SK-N-MC (cell line): Measurements from ENCODE around the gene PFN1.

Source experiments
- EZH2 ChIP-seq: fragments of 200-600 bp; sonication (generic); IDR thresholded peaks from one replicate; pipeline ENCODE4 v1.6.1; 2017; ENCODE audit warnings: antibody characterized with exemption
- FOXP2 ChIP-seq: optimal IDR thresholded peaks from 2 replicates; pipeline ENCODE3; 2011; ENCODE audit warnings: mild to moderate bottlenecking, moderate library complexity; ENCODE audit not compliant: insufficient read depth; ENCODE audit errors: extremely low read length, control extremely low read depth
- POLR2AphosphoS5 ChIP-seq: IDR thresholded peaks from 2 replicates; pipeline ENCODE4 v1.6.1; 2012; ENCODE audit warnings: mild to moderate bottlenecking, low read depth, low read length, borderline replicate concordance

- no peak for TF ChIP-seq EZH2
- TF ChIP-seq POLR2AphosphoS5, result no peak
- TF ChIP-seq FOXP2, result no peak
These were observed 16.4 kb downstream of the PFN1 start, which contains the start of gene GP1BA for GRCh38 chr17:4931963-4932362.
